ENCODE data around the gene UNC79.

DNA sequence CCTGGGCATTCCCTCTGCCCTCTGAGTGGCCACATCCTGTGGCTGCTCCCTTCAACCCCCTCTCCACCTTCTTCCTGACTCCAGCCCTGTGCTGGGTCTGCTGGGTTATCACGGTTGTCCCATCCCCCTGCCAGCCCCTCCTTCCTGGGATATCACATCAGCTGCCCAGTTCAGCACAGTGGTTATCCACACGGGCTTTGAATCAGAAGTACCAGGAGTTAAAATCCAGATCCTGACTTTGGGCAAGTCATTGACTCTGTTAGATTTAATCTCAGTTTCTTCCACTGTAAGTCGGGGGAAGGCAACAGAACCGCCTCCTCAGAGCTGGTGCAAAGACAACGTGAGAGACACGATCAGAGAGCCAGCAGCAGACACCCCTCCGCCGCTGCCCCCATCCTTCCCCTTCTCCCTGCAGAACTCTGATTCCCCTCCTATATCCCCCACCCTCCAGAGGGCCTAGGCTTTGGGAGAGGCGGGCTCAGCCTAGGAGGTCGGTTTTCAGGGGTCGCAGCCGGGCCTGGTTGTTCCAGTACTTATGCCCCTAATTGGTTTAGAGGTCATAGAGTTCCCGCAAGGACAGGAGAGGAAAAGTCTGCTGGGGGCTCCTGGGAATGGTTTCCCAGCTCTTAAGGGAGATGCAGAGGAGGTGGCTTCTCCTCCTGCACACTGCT is 315.0 kb downstream of the UNC79 start:
- TF ChIP-seq, protein P1, sequence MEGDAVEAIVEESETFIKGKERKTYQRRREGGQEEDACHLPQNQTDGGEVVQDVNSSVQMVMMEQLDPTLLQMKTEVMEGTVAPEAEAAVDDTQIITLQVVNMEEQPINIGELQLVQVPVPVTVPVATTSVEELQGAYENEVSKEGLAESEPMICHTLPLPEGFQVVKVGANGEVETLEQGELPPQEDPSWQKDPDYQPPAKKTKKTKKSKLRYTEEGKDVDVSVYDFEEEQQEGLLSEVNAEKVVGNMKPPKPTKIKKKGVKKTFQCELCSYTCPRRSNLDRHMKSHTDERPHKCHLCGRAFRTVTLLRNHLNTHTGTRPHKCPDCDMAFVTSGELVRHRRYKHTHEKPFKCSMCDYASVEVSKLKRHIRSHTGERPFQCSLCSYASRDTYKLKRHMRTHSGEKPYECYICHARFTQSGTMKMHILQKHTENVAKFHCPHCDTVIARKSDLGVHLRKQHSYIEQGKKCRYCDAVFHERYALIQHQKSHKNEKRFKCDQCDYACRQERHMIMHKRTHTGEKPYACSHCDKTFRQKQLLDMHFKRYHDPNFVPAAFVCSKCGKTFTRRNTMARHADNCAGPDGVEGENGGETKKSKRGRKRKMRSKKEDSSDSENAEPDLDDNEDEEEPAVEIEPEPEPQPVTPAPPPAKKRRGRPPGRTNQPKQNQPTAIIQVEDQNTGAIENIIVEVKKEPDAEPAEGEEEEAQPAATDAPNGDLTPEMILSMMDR (IDR thresholded peaks at IDR 0.05): no peak
- TF ChIP-seq EZH2 (IDR thresholded peaks at IDR 0.05): no peak
